ENCODE results near the gene MAN2A2.

DNA sequence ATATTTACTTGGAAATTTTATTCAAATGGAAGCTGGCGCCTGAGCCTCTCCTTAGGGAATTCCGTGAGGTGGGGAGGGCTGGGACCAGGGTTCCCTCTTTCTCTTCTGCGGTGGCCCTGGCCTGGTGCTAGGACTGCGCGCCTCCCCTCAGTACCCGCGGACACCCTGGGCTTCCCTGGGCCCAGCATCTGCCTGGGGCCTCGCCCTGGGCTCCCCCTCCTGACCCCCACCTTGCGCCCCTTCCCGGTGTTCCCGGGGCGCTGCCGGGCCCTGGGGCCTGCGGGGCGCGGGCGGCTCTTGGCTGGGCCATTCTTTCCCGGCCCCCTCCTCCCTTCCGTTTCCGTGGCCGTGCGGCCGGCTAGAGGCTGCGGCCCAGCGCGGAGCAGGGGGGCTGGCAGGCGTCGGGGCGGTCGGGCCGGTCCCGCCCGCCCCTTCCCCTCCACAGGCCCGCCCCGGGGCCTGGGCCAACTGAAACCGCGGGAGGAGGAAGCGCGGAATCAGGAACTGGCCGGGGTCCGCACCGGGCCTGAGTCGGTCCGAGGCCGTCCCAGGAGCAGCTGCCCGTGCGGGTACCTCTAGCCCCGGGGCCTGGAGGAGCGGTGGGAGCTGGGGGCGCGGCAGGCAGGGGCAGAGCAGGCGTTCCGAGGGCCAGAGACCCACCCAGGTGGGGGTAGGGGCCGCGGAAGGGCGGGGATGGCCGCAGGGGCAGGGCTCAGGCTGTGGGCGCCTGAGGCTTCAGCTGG lies 19.0 kb upstream of the MAN2A2 start, which contains the start of gene FES:
- TF ChIP-seq, protein P1, sequence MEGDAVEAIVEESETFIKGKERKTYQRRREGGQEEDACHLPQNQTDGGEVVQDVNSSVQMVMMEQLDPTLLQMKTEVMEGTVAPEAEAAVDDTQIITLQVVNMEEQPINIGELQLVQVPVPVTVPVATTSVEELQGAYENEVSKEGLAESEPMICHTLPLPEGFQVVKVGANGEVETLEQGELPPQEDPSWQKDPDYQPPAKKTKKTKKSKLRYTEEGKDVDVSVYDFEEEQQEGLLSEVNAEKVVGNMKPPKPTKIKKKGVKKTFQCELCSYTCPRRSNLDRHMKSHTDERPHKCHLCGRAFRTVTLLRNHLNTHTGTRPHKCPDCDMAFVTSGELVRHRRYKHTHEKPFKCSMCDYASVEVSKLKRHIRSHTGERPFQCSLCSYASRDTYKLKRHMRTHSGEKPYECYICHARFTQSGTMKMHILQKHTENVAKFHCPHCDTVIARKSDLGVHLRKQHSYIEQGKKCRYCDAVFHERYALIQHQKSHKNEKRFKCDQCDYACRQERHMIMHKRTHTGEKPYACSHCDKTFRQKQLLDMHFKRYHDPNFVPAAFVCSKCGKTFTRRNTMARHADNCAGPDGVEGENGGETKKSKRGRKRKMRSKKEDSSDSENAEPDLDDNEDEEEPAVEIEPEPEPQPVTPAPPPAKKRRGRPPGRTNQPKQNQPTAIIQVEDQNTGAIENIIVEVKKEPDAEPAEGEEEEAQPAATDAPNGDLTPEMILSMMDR (IDR thresholded peaks at IDR 0.05; ENCODE audit: low read depth, low read length, poor library complexity, severe bottlenecking): no peak
- TF ChIP-seq EZH2phosphoT487 (IDR thresholded peaks at IDR 0.05; ENCODE audit: borderline replicate concordance, low read length): no peak

Data from DOHH2 (cell line).